ENCODE measurements around the gene MFSD6L.

- TF ChIP-seq POLR2A (IDR thresholded peaks at IDR 0.05; ENCODE audit: low read length) (no peak), GATA1 (IDR thresholded peaks at IDR 0.05; ENCODE audit: low read depth, low read length) (no peak)
These were observed 51.4 kb downstream of the MFSD6L start for GRCh38 chr17:8747742-8748141.
